ENCODE data around the gene DEPDC1. TPM values are rescaled to one million over a fixed set of nuclear protein-coding genes. Genes with fewer than 3 reads are reported as not detected.

The DEPDC1 gene
- total and polyA plus RNA-seq, 4 donors, result 0.52 to 18.3 (median 0.58) TPM; not detected in 1

DNA sequence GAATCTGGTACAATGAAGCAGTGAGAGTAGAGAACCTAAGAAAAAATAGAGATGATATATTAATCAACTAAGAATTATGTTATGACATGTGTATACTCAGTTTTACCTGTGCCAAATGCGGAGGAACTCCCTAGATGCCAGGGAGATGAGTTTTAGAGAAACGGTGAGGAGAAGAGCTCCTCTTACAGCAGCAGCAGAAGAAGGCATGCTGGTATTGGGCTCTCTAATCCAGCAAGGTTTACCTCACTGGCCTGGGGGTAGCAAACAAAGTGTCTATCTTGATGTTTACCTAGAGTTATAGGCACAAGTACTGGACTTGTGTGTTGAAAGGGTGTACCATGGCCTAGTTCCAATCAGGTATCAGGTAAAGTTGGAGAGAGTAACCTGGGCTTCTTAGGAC, 28.9 kb upstream of the DEPDC1 start:
- Histone ChIP-seq H3K9me3 (ENCODE audit: control insufficient read depth in 4 of 4, low read length in 3 of 4) (no peaks in the 10 kb centered on the region), H3K4me1 (ENCODE audit: control insufficient read depth in 4 of 4, insufficient read depth in 4 of 4, low read length in 3 of 4) (no peaks in the 10 kb centered on the region), H3K4me3 (ENCODE audit: low read depth in 1 of 3, low read length in 3 of 3) (no peak overlapping the region), H3K27ac (ENCODE audit: low read depth in 1 of 2, low read length in 2 of 2) (no peak overlapping the region), H3K36me3 (ENCODE audit: control insufficient read depth in 4 of 4, insufficient read depth in 3 of 4, low read depth in 1 of 4, low read length in 3 of 4) (no peaks in the 10 kb centered on the region), H3K27me3 (ENCODE audit: control insufficient read depth in 4 of 4, insufficient read depth in 4 of 4, low read length in 3 of 4) (peaks cover 0 to 2% (median 0%) of the 10 kb centered on the region in 4 donors), H3K9ac (ENCODE audit: low read depth in 1 of 2, low read length in 2 of 2) (no peak overlapping the region)
- WGBS, result 91% methylated on average over 2 of the region's 2 CpGs
- TF ChIP-seq JUND (IDR thresholded peaks at IDR 0.05), result no peak
- no peak for TF ChIP-seq HNF4A (conservative IDR thresholded peaks at IDR 0.05)
- TF ChIP-seq, protein P1, sequence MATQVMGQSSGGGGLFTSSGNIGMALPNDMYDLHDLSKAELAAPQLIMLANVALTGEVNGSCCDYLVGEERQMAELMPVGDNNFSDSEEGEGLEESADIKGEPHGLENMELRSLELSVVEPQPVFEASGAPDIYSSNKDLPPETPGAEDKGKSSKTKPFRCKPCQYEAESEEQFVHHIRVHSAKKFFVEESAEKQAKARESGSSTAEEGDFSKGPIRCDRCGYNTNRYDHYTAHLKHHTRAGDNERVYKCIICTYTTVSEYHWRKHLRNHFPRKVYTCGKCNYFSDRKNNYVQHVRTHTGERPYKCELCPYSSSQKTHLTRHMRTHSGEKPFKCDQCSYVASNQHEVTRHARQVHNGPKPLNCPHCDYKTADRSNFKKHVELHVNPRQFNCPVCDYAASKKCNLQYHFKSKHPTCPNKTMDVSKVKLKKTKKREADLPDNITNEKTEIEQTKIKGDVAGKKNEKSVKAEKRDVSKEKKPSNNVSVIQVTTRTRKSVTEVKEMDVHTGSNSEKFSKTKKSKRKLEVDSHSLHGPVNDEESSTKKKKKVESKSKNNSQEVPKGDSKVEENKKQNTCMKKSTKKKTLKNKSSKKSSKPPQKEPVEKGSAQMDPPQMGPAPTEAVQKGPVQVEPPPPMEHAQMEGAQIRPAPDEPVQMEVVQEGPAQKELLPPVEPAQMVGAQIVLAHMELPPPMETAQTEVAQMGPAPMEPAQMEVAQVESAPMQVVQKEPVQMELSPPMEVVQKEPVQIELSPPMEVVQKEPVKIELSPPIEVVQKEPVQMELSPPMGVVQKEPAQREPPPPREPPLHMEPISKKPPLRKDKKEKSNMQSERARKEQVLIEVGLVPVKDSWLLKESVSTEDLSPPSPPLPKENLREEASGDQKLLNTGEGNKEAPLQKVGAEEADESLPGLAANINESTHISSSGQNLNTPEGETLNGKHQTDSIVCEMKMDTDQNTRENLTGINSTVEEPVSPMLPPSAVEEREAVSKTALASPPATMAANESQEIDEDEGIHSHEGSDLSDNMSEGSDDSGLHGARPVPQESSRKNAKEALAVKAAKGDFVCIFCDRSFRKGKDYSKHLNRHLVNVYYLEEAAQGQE (IDR thresholded peaks at IDR 0.05), result no peak
- no peak for TF ChIP-seq NR2F2 (IDR thresholded peaks at IDR 0.05)
- TF ChIP-seq, protein P2, sequence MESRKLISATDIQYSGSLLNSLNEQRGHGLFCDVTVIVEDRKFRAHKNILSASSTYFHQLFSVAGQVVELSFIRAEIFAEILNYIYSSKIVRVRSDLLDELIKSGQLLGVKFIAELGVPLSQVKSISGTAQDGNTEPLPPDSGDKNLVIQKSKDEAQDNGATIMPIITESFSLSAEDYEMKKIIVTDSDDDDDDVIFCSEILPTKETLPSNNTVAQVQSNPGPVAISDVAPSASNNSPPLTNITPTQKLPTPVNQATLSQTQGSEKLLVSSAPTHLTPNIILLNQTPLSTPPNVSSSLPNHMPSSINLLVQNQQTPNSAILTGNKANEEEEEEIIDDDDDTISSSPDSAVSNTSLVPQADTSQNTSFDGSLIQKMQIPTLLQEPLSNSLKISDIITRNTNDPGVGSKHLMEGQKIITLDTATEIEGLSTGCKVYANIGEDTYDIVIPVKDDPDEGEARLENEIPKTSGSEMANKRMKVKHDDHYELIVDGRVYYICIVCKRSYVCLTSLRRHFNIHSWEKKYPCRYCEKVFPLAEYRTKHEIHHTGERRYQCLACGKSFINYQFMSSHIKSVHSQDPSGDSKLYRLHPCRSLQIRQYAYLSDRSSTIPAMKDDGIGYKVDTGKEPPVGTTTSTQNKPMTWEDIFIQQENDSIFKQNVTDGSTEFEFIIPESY (IDR thresholded peaks at IDR 0.05), result no peak
- no peak for TF ChIP-seq FOXA1 (IDR thresholded peaks at IDR 0.05)
- no peak for TF ChIP-seq GABPA (IDR thresholded peaks at IDR 0.05 in 1 of 2, conservative IDR thresholded peaks at IDR 0.05 in 1 of 2)
- TF ChIP-seq, protein P3, sequence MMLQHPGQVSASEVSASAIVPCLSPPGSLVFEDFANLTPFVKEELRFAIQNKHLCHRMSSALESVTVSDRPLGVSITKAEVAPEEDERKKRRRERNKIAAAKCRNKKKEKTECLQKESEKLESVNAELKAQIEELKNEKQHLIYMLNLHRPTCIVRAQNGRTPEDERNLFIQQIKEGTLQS (IDR thresholded peaks at IDR 0.05), result no peak
- TF ChIP-seq SP1 (IDR thresholded peaks at IDR 0.05), result no peak
- TF ChIP-seq RAD21 (IDR thresholded peaks at IDR 0.05), result no peak
- TF ChIP-seq YY1 (IDR thresholded peaks at IDR 0.05), result no peak
- TF ChIP-seq, protein P4, sequence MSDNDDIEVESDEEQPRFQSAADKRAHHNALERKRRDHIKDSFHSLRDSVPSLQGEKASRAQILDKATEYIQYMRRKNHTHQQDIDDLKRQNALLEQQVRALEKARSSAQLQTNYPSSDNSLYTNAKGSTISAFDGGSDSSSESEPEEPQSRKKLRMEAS (IDR thresholded peaks at IDR 0.05), result no peak
- no peak for TF ChIP-seq EGR1 (IDR thresholded peaks at IDR 0.05; ENCODE audit: low read depth in 2 of 2)
- no peak for TF ChIP-seq HNF4G (IDR thresholded peaks at IDR 0.05)
- TF ChIP-seq, protein P5, sequence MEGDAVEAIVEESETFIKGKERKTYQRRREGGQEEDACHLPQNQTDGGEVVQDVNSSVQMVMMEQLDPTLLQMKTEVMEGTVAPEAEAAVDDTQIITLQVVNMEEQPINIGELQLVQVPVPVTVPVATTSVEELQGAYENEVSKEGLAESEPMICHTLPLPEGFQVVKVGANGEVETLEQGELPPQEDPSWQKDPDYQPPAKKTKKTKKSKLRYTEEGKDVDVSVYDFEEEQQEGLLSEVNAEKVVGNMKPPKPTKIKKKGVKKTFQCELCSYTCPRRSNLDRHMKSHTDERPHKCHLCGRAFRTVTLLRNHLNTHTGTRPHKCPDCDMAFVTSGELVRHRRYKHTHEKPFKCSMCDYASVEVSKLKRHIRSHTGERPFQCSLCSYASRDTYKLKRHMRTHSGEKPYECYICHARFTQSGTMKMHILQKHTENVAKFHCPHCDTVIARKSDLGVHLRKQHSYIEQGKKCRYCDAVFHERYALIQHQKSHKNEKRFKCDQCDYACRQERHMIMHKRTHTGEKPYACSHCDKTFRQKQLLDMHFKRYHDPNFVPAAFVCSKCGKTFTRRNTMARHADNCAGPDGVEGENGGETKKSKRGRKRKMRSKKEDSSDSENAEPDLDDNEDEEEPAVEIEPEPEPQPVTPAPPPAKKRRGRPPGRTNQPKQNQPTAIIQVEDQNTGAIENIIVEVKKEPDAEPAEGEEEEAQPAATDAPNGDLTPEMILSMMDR (IDR thresholded peaks at IDR 0.05; ENCODE audit: low read depth, low read length, missing input control), result no peak
- TF ChIP-seq RXRA (IDR thresholded peaks at IDR 0.05), result no peak
- TF ChIP-seq FOXA2 (IDR thresholded peaks at IDR 0.05), result no peak
- DNase-seq (ENCODE audit: low spot score), result no peak

DNA sequence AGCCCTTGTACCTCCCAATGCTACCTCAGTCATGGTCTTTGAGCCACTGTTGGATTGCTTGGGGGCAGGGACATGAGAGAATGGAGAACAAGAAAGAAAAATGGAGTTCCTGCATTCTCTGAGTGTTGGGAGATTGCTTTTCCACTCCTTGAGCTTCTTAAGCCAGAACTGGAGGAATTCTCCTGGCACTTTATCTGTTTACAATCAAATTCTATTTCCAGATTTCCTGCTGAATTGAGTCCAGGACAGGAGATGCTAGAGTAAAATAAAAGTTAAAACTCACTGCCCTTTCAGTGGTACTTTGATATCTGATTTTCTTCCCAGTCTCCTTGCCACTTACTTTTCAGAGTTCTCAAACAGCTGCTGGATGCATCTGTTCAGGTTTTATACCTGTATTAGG, 24.4 kb upstream of the DEPDC1 start:
- TF ChIP-seq NR2F2 (IDR thresholded peaks at IDR 0.05), result no peak
- TF ChIP-seq, protein P1 (IDR thresholded peaks at IDR 0.05), result no peak
- TF ChIP-seq YY1 (IDR thresholded peaks at IDR 0.05), result no peak
- no peak for DNase-seq (ENCODE audit: low spot score)
- Histone ChIP-seq H3K9me3 (ENCODE audit: control insufficient read depth in 4 of 4, low read length in 3 of 4) (no peaks in the 10 kb centered on the region), H3K9ac (ENCODE audit: low read depth in 1 of 2, low read length in 2 of 2) (no peak overlapping the region), H3K27ac (ENCODE audit: low read depth in 1 of 2, low read length in 2 of 2) (no peak overlapping the region), H3K27me3 (ENCODE audit: control insufficient read depth in 4 of 4, insufficient read depth in 4 of 4, low read length in 3 of 4) (peaks cover 0 to 7% (median 0%) of the 10 kb centered on the region in 4 donors), H3K4me3 (ENCODE audit: low read depth in 1 of 3, low read length in 3 of 3) (no peak overlapping the region), H3K4me1 (ENCODE audit: control insufficient read depth in 4 of 4, insufficient read depth in 4 of 4, low read length in 3 of 4) (no peaks in the 10 kb centered on the region), H3K36me3 (ENCODE audit: control insufficient read depth in 4 of 4, insufficient read depth in 3 of 4, low read depth in 1 of 4, low read length in 3 of 4) (no peaks in the 10 kb centered on the region)

All from liver (tissue), 9 donors.